Measurements from ENCODE around the gene ENPP1.

DNA sequence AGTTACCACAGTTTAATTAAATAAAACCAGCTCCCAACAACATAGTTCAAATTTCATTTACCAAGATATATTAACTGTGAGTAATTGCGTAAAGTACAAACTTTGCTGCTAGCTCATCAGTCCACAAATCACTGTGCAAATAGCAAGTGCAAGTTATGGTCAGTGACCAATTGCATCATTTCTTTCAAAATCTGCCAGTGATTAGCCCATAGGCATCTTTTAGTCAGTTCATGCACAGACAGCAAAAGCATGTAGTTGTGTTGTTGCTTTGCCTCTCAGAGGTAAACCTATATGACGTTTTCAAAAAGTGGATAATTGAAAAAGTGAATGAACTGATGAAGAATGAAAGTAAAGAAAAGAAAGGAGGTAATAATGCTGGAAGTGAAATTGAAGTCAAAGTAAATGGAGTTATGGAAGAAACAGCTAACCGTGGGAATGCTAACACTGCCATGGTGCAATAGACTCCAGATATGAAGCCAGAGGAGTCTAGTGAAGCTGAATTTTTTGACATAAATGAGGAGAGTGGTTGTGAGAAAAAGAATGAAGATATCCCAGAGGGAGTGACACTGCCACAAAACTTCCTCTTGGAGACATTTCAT, 36.5 kb downstream of the ENPP1 start:
- no peak for TF ChIP-seq POLR2A (IDR thresholded peaks at IDR 0.05)
- TF ChIP-seq, protein P1, sequence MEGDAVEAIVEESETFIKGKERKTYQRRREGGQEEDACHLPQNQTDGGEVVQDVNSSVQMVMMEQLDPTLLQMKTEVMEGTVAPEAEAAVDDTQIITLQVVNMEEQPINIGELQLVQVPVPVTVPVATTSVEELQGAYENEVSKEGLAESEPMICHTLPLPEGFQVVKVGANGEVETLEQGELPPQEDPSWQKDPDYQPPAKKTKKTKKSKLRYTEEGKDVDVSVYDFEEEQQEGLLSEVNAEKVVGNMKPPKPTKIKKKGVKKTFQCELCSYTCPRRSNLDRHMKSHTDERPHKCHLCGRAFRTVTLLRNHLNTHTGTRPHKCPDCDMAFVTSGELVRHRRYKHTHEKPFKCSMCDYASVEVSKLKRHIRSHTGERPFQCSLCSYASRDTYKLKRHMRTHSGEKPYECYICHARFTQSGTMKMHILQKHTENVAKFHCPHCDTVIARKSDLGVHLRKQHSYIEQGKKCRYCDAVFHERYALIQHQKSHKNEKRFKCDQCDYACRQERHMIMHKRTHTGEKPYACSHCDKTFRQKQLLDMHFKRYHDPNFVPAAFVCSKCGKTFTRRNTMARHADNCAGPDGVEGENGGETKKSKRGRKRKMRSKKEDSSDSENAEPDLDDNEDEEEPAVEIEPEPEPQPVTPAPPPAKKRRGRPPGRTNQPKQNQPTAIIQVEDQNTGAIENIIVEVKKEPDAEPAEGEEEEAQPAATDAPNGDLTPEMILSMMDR (IDR thresholded peaks at IDR 0.05): no peak
- peak; percentile 16 for TF ChIP-seq POLR2AphosphoS5 (IDR thresholded peaks at IDR 0.05)
